ENCODE data around the gene ZNRF3. TPM values are rescaled to one million over a fixed set of nuclear protein-coding genes. Genes with fewer than 3 reads are reported as not detected.
"Not testable (repeated sequence)": the region's sequence is repeated elsewhere in the genome, so short reads cannot be mapped to it uniquely, and the experiment has no call there.

The ZNRF3 gene
- polyA plus RNA-seq, 1 donor: 11.7 TPM

DNA sequence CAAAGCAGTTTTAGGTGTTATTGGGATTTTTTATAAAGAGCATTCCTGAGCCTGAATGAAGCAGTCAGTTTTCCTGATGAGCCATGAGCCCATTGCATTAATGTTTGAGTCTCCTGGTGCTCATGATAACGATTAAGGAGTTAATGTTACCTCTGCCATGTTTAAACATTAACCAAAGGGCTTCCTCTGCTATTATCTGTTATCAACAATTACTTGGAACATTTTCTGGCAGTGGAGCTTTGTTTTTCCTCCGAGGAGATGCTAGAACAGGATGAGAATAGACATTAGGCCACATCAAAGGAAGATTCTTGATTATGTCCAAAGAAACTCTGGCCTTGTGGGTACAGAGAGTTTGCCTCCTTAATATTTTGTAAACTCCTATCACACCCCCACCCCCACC is 49.9 kb downstream of the ZNRF3 start:
- DNase-seq: no peak

DNA sequence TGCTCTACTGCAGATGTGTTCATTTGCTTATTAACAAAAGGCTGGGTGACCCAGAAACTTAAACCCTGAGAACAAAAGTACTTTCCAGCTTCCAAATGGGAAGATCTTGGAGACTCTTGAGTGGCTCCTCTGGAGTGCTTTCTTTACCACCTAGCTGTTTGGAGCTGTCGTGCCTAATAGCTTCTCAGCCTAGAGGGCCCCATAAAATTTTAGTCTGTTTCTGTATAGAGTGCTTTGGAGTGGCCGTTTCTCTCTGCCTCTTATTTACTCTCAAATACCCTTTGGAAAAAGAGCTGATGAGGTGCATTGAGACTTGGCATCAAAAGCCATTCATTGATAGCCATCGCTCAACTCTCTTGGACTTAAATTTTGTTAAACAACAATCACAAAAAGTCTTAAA is 50.7 kb downstream of the ZNRF3 start:
- DNase-seq: no peak

DNA sequence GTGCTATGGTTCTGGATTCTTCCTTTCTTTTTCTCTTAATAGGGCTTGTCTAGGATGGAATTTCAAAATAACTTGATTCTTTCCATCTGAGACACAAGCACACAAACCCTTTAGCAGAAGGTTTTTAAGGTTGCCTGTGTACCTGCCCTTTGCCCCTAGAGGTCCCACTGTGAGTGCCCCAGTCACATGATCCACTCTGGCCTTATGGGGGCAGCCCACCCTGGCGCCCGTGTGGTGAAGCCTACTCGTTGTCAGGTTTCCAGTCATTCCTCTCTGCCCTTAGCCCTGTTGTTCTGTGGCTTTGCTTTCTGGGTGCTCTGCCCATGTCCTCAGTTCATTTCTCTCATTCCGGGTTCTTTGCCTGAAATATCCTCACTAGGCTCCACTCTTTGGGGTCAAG is 51.8 kb downstream of the ZNRF3 start:
- no peak for DNase-seq

- no peak for DNase-seq
These were observed 52.3 kb downstream of the ZNRF3 start for GRCh38 chr22:28935713-28936112.

GRCh38 chr22:28936200-28936599 is 52.8 kb downstream of the ZNRF3 start:
- no peak for DNase-seq

DNA sequence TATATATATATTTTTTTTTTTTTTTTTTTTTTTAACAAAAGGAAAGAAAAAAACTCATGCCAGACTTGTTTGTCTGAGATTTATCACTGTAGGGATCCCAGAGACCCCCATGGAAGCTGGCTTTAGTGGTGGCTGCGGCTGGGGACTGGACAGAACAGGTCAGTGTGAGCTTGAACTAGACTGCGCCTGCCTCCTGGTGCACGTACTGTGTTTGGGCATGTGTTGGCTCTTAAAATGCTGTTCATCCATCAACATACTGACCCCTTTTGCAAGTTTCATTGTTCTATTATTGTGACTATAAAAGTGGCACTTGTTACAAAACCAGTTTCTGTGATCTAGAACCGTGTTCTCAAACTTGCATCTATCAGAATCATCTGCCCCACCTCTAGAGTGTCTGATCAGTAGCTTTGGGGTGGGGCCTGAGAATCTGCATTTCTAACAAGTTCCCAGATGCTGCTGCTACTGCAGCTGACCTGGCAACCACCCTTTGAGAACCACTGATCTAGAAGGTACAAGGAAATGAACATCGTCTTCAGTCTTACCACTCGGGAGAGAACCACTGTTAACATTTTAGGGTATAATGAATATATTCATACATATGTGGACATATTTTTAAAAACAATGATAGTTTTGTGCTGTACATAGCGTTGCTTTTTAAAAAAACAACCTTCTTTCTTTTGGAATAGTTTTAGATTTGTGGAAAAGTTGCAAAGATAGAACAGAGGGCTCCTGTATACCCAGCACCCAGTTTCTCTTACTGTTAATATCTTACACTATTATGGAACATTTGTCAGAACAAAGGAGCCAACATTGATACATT is 54.0 kb downstream of the ZNRF3 start:
- no peak for DNase-seq

- no peak for DNase-seq
These were observed 55.0 kb downstream of the ZNRF3 start for GRCh38 chr22:28938286-28938833.

DNA sequence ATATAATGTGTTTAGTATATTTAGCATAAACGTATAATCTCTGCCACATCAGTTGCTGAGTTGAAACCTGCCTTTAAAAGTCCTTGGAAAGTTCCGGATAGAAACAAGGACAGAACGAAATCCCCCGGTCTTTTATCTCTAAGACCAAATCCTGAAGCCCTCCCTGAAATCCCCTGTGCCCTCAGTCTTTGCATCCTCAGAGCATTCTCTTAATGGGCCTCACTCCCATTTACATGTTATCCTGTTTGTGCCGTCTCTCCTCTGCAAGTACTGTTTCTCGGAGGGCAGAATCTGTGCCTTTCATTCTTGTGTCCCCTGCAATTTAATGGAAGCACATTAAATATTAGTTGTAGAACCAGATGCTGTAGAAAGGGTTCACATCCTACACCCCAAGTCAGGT is 56.0 kb downstream of the ZNRF3 start:
- DNase-seq: no peak

DNA sequence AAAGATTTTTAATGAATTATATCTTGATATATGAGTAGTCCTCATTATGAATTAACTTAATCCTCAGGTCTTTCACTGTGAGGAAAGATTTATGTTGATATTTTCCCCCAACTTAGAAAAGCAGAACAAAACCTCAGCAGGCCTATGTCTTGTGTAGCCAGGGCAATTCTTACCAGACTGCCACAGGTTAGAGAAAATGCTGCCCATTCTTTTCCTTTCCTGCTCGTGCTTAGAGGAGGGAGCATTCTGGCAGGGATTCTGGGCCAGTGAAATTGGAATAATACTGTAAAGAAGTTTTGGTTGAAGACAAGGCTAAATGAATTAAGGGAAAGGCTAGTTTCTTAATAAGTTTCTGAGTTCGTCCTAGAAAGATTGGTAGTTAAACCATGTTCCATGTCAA is 56.6 kb downstream of the ZNRF3 start:
- DNase-seq: no peak

DNA sequence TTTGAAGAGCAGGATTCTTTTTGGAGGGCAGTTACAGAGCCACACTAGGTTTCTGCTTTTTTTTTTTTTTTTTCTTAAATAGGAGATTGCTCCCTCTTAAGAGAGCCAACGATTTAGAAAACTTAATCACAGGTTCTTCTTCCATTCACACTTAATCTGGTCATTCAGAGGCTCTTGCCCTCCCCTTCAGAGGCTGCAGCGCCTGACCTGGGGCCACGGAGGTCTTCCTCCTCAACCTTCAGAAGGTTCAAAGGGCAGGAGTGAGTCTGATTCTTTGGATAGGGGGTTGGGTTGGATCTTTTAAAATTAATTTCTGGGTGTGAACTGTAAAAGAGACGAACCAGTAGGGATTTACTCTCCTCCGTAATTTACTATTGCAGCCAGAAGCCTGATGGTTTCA is 57.1 kb downstream of the ZNRF3 start:
- no peak for DNase-seq

DNA sequence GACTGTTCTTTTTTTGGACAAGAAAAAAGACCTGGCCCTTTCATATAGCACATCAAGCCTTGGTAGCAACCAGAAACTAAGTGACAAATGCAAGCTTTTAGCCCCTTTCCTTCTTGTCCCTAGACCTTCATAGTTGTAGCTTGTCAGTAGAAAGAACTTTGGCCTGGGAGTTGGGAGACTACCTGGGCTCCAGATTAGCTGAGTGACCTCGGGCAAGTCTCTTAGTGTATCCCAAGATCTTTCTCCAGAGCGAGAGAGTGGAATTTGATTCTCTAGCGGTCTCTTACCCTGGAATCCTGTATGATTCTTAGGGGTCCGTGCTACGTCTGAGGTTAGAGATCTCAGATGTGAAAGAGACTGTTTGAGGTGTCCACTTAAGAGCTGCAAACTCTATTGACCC is 59.0 kb downstream of the ZNRF3 start:
- no peak for DNase-seq

GRCh38 chr22:28942801-28943500 is 59.6 kb downstream of the ZNRF3 start:
- DNase-seq: no peak

- DNase-seq: no peak
These were observed 60.1 kb downstream of the ZNRF3 start for GRCh38 chr22:28943501-28943879.

DNA sequence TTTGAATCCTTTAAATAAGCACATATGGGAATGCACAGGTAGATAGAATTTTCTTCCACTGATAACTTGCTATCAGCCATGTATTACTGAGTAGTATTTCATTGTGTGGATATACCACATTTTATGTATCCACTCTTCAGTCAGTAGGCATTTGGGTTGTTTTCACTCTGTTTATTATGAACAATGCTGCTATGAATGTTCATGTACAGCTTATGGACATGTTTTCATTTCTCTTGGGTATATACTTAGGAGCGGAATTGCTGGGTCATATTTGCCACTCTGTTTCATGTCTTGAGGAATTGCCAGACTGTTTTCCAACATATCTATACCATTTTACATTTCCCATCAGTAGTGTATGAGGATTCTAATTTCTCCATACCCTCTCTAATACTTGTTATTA is 63.8 kb downstream of the ZNRF3 start:
- no peak for DNase-seq

- no peak for DNase-seq
These were observed 65.1 kb downstream of the ZNRF3 start for GRCh38 chr22:28948424-28948823.

DNA sequence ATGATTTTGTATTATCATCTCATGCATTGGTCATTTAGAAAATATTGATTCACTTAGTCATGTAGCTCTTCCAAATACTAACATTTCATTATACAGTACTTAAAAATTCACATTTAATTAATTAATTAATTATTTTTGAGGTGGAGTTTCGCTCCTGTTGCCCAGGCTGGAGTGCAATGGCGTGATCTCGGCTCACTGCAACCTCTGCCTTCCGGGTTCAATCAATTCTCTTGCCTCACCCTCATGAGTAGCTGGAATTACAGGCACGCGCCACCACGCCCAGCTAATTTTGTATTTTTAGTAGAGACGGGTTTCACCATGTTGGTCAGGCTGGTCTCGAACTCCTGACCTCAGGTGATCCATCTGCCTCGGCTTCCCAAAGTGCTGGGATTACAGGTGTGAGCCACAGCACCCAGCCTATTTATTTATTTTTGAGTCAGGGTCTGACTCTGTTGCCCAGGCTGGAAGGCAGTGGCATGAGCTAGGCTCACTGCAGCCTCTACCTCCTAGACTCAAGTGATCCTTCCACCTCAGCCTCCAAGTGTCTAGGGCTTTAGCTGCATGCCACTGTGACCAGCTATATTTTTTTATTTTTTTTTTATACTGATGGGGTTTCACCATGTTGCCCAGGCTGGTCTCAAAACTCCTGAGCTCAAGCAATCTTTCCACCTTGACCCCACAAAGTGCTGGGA is 65.6 kb downstream of the ZNRF3 start:
- DNase-seq: not testable (repeated sequence)

GRCh38 chr22:28949788-28950187 is 66.4 kb downstream of the ZNRF3 start:
- DNase-seq: no peak

GRCh38 chr22:28950617-28951411 is 67.4 kb downstream of the ZNRF3 start:
- peak; percentile 34 for DNase-seq

DNA sequence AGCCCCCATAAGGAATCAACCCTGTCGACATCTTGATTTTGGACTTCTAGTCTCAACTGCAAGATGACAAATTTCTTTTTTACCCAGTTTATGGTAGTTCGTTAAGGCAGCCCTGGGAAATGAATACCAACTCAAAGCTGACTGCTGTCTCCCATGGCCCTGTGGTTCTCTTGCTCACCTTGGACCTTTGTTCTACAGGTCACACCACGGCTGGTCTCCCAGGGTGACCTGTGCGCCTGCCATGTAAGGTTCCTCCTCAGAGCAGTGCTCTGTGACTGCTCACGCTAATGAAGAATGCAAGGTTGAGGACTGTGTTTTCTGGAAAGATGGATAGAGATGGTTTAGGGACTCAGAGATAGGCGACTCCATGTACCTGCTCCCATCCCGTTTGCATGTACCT is 68.2 kb downstream of the ZNRF3 start:
- DNase-seq: no peak

GRCh38 chr22:28951969-28952521 is 68.7 kb downstream of the ZNRF3 start:
- DNase-seq: peak; percentile 47

- DNase-seq: no peak
These were observed 69.5 kb downstream of the ZNRF3 start for GRCh38 chr22:28952857-28953256.

DNA sequence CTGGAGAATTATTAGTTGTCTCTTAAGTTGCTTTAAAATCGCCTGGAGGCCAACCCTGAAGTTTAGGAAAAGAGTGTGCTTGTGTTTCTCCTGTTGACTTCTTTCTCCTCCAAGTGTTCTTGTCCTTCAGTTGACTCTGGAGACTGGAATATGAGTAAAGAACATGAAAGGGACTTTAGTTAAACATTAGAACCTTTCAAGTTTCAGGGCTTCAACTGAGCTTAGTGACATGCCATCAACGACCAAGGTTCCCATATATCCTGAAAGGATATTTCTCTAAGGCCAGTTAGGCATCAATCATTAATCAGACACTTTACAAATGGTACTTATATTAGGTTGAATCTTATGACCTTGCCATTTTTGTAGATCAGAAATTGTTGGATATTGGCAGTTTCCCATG is 70.0 kb downstream of the ZNRF3 start:
- DNase-seq: no peak
